HepG2 (cell line): ENCODE data around the gene CNN3. TPM values are rescaled to one million over a fixed set of nuclear protein-coding genes. Genes with fewer than 3 reads are reported as not detected.

ENCODE experiments used
- CCDC6 ChIP-seq: sonication (generic); formaldehyde crosslinking; IDR thresholded peaks from 2 replicates; pipeline ENCODE4 v1.8.1; 2022; ENCODE audit warnings: mild to moderate bottlenecking, missing genetic modification reagents, moderate library complexity
- CREM ChIP-seq, 2 experiments: sonication (generic) in 1 of 2; formaldehyde crosslinking in 1 of 2; IDR thresholded peaks; 2 replicates each; pipeline versions ENCODE4 v1.4.0 to v1.6.1; 2016 to 2020; ENCODE audit warnings: antibody characterized with exemption in 1 of 2, mild to moderate bottlenecking in 1 of 2, missing genetic modification reagents in 1 of 2
- ETV6 ChIP-seq: sonication (generic); formaldehyde crosslinking; conservative IDR thresholded peaks from 2 replicates; pipeline ENCODE4 v1.4.0; 2020; ENCODE audit warnings: missing genetic modification reagents
- FOXC1 ChIP-seq: sonication (generic); formaldehyde crosslinking; IDR thresholded peaks from 2 replicates; pipeline ENCODE4 v1.8.0; 2022; ENCODE audit warnings: mild to moderate bottlenecking, missing genetic modification reagents, borderline replicate concordance
- FOXO1 ChIP-seq: sonication (generic); formaldehyde crosslinking; IDR thresholded peaks from 2 replicates; pipeline ENCODE4 v1.4.0; 2020; ENCODE audit warnings: missing genetic modification reagents
- POLR2A ChIP-seq, 2 experiments: IDR thresholded peaks; 2 replicates each; pipeline ENCODE4 v1.6.1; 2011; ENCODE audit warnings: low read depth in 2 of 2, low read length in 2 of 2, mild to moderate bottlenecking in 1 of 2, moderate library complexity in 1 of 2; ENCODE audit not compliant: insufficient read depth in 1 of 2
- SOX13 ChIP-seq, 3 experiments: fragments of 450-650 bp in 1 of 3; sonication (generic) in 1 of 3; formaldehyde crosslinking in 1 of 3; IDR thresholded peaks in 2 of 3; conservative IDR thresholded peaks in 1 of 3; 2 replicates each; pipeline versions ENCODE4 v1.5.0 to v1.6.1; 2016 to 2020; ENCODE audit warnings: antibody characterized with exemption in 1 of 3, mild to moderate bottlenecking in 1 of 3, missing compliant biosample characterization in 1 of 3, missing genetic modification reagents in 1 of 3, moderate library complexity in 1 of 3
- SOX6 ChIP-seq, 2 experiments: fragments of 450-650 bp in 1 of 2; sonication (generic) in 1 of 2; formaldehyde crosslinking in 1 of 2; IDR thresholded peaks; 2 replicates each; pipeline versions ENCODE4 v1.4.0 to v1.6.1; 2017 to 2020; ENCODE audit warnings: antibody characterized with exemption in 1 of 2, mild to moderate bottlenecking in 1 of 2, missing genetic modification reagents in 1 of 2
- SPEN ChIP-seq: sonication (generic); formaldehyde crosslinking; IDR thresholded peaks from 2 replicates; pipeline ENCODE4 v1.5.1; 2020; ENCODE audit warnings: low read depth, mild to moderate bottlenecking, missing genetic modification reagents
- STAG1 ChIP-seq: sonication (generic); formaldehyde crosslinking; IDR thresholded peaks from 2 replicates; pipeline ENCODE4 v1.4.0; 2020; ENCODE audit warnings: missing genetic modification reagents
- TBX2 ChIP-seq: sonication (generic); formaldehyde crosslinking; IDR thresholded peaks from 2 replicates; pipeline ENCODE4 v1.5.0; 2020; ENCODE audit warnings: missing genetic modification reagents, mild to moderate bottlenecking, borderline replicate concordance
- THYN1 ChIP-seq: sonication (generic); formaldehyde crosslinking; IDR thresholded peaks from 2 replicates; pipeline ENCODE4 v1.8.1; 2023; ENCODE audit warnings: low read depth, mild to moderate bottlenecking, moderate library complexity, missing genetic modification reagents, borderline replicate concordance
- U2AF1 ChIP-seq: fragments of 200-400 bp; formaldehyde crosslinking; optimal IDR thresholded peaks from 2 replicates; pipeline ENCODE3; 2017; ENCODE audit warnings: mild to moderate bottlenecking, low read depth, low read length
- ZBTB38 ChIP-seq: sonication (generic); formaldehyde crosslinking; IDR thresholded peaks from 2 replicates; pipeline ENCODE4 v1.5.1; 2020; ENCODE audit warnings: mild to moderate bottlenecking, missing genetic modification reagents
- ZNF496 ChIP-seq: sonication (generic); formaldehyde crosslinking; IDR thresholded peaks from 2 replicates; pipeline ENCODE4 v1.8.1; 2023; ENCODE audit warnings: mild to moderate bottlenecking, moderate library complexity, missing genetic modification reagents; ENCODE audit not compliant: insufficient replicate concordance
- ZNF737 ChIP-seq: sonication (generic); formaldehyde crosslinking; IDR thresholded peaks from 2 replicates; pipeline ENCODE4 v1.5.0; 2020; ENCODE audit warnings: missing genetic modification reagents, mild to moderate bottlenecking, borderline replicate concordance
- ZNF782 ChIP-seq: sonication (generic); formaldehyde crosslinking; IDR thresholded peaks from 2 replicates; pipeline ENCODE4 v1.4.0; 2020; ENCODE audit warnings: missing genetic modification reagents, mild to moderate bottlenecking, borderline replicate concordance
- ZSCAN20 ChIP-seq: sonication (generic); formaldehyde crosslinking; IDR thresholded peaks from 2 replicates; pipeline ENCODE4 v1.4.0; 2020; ENCODE audit warnings: missing genetic modification reagents, mild to moderate bottlenecking, borderline replicate concordance
- polyA plus RNA-seq, 8 experiments: library from polyadenylated mRNA; depleted of rRNA in 3 of 8; stranded (reverse) in 7 of 8; unstranded in 1 of 8; fragments of >200 nt; fragmentation: Illumina TruSeq in 4 of 8; extraction: Trizol in 4 of 8; gene quantifications; 2 replicates each; pipeline versions ENCODE4 v1.2.1 to v1.2.3, GENCODE V29; 2011 to 2016; ENCODE audit warnings: low read depth in 4 of 8, missing spikeins in 1 of 8, mixed read lengths in 1 of 8; ENCODE audit not compliant: insufficient read depth in 1 of 8
- total RNA-seq, 5 experiments: library from RNA; depleted of rRNA; stranded (reverse); fragments of >200 nt; fragmentation: Illumina TruSeq; extraction: Trizol; gene quantifications; 2 replicates each; pipeline ENCODE4 v1.2.3, GENCODE V29; 2016; ENCODE audit warnings: low read depth in 1 of 5
- TF ChIP-seq, protein P1 (sequence below): sonication (generic); formaldehyde crosslinking; IDR thresholded peaks from 2 replicates; pipeline ENCODE4 v1.4.0; 2020; ENCODE audit warnings: missing genetic modification reagents
- TF ChIP-seq, protein P2 (sequence below): IDR thresholded peaks from 2 replicates; pipeline ENCODE4 v1.6.1; 2016; ENCODE audit warnings: missing biosample characterization, missing genetic modification reagents, low read depth
- TF ChIP-seq, protein P3 (sequence below), 2 experiments: IDR thresholded peaks; 2 replicates each; pipeline ENCODE4 v1.6.1; 2011 to 2012; ENCODE audit warnings: low read length in 2 of 2, borderline replicate concordance in 1 of 2, low read depth in 1 of 2, mild to moderate bottlenecking in 1 of 2, moderate library complexity in 1 of 2

Gene CNN3
- total and polyA plus RNA-seq, 2 of the 13 experiments (the other 11 are each of a cell fraction or from before 2014, with no cell fraction given) = 113 to 223 TPM

DNA sequence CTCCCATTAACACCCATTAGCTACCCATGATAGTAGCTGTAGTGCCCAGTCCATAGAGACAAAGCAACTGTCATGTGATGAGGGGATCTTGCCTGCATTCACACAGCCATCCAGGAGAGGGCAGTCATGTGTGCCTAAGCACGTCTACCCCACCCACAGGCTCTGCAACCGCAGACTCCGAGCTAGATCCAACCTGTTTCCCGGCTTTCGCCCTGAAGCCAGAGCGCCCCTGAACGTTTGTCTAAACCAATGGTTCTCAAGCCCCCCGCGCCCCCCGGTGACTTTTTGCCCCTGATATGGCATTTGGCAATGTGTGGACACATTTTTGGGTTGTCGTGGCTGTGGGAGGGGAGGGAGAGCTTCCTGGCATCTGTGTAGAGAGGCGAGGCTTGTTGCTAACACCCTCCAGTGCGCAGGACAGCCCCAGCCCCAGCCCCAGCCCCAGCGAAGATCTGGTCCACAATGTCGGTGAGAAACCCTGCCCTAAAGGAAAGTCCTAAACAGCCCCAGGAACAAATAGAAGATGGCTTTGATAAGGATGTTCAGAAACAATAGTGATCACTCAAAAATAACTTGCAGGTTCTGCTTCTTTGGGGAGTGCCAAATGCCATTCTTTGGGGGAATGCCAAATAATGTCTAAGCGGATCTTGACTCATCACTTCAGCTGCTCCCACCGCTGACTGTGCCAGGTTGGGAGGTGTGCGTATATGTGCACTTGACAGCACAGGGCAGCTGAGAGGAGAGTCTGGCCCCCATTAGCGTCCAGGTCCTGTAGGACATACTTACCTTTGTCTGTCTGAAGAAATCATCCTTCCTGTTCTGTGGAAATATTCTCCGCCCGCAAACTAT, 72.2 kb downstream of the CNN3 start (continued):
- TF ChIP-seq SPEN (CRISPR knock-in tag) (no peak), SOX6 (IDR thresholded peaks at IDR 0.05) (no peak), SOX6 (CRISPR knock-in tag; IDR thresholded peaks at IDR 0.05) (no peak; the same call in 1 of the 2 replicates), STAG1 (CRISPR knock-in tag) (peak; percentile 98), THYN1 (CRISPR knock-in tag) (no peak), FOXC1 (CRISPR knock-in tag) (no peak; the same call in 1 of the 2 replicates), ZNF782 (CRISPR knock-in tag) (no peak), U2AF1 (no peak), CREM (IDR thresholded peaks at IDR 0.05) (no peak), CREM (CRISPR knock-in tag; IDR thresholded peaks at IDR 0.05) (no peak), POLR2A (IDR thresholded peaks at IDR 0.05; ENCODE audit: insufficient read depth in 1 of 2, low read depth in 2 of 2, low read length in 2 of 2) (no peak), SOX13 (IDR thresholded peaks at IDR 0.05) (no peak), SOX13 (CRISPR knock-in tag; conservative IDR thresholded peaks at IDR 0.05 in 1 of 2, IDR thresholded peaks at IDR 0.05 in 1 of 2) (peak in 1 of 2 experiments; percentile 32; a peak in 1 of 4 replicates), ZNF496 (CRISPR knock-in tag) (no peak), CCDC6 (CRISPR knock-in tag) (no peak; the same call in 1 of the 2 replicates), FOXO1 (CRISPR knock-in tag) (peak; percentile 48; the same call in 1 of the 2 replicates), ZNF737 (no peak), ZBTB38 (CRISPR knock-in tag) (peak; percentile 55; the same call in 1 of the 2 replicates), TBX2 (no peak), ETV6 (no peak), ZSCAN20 (no peak)
- TF ChIP-seq, protein P1, sequence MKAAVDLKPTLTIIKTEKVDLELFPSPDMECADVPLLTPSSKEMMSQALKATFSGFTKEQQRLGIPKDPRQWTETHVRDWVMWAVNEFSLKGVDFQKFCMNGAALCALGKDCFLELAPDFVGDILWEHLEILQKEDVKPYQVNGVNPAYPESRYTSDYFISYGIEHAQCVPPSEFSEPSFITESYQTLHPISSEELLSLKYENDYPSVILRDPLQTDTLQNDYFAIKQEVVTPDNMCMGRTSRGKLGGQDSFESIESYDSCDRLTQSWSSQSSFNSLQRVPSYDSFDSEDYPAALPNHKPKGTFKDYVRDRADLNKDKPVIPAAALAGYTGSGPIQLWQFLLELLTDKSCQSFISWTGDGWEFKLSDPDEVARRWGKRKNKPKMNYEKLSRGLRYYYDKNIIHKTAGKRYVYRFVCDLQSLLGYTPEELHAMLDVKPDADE (CRISPR knock-in tag) = no peak
- TF ChIP-seq, protein P2, sequence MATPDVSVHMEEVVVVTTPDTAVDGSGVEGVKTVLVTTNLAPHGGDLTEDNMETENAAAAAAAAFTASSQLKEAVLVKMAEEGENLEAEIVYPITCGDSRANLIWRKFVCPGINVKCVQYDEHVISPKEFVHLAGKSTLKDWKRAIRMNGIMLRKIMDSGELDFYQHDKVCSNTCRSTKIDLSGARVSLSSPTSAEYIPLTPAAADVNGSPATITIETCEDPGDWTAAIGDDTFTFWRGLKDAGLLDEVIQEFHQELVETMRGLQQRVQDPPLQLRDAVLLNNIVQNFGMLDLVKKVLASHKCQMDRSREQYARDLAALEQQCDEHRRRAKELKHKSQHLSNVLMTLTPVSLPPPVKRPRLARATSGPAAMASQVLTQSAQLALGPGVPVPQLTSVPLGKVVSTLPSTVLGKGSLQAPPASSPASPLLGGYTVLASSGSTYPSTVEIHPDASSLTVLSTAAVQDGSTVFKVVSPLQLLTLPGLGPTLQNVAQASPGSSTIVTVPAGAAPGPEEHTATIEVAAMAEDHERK = no peak
- TF ChIP-seq, protein P3, sequence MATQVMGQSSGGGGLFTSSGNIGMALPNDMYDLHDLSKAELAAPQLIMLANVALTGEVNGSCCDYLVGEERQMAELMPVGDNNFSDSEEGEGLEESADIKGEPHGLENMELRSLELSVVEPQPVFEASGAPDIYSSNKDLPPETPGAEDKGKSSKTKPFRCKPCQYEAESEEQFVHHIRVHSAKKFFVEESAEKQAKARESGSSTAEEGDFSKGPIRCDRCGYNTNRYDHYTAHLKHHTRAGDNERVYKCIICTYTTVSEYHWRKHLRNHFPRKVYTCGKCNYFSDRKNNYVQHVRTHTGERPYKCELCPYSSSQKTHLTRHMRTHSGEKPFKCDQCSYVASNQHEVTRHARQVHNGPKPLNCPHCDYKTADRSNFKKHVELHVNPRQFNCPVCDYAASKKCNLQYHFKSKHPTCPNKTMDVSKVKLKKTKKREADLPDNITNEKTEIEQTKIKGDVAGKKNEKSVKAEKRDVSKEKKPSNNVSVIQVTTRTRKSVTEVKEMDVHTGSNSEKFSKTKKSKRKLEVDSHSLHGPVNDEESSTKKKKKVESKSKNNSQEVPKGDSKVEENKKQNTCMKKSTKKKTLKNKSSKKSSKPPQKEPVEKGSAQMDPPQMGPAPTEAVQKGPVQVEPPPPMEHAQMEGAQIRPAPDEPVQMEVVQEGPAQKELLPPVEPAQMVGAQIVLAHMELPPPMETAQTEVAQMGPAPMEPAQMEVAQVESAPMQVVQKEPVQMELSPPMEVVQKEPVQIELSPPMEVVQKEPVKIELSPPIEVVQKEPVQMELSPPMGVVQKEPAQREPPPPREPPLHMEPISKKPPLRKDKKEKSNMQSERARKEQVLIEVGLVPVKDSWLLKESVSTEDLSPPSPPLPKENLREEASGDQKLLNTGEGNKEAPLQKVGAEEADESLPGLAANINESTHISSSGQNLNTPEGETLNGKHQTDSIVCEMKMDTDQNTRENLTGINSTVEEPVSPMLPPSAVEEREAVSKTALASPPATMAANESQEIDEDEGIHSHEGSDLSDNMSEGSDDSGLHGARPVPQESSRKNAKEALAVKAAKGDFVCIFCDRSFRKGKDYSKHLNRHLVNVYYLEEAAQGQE (IDR thresholded peaks at IDR 0.05; ENCODE audit: borderline replicate concordance in 1 of 2, low read depth in 1 of 2, low read length in 2 of 2) = 0 out of 4 replicates have a peak, but pooled peaks of 1 of the 2 experiments have one; percentile 18
